ENCODE results near the gene WDR91.
"Not testable (repeated sequence)": the region's sequence is repeated elsewhere in the genome, so short reads cannot be mapped to it uniquely, and the experiment has no call there.

WDR91 gene

GRCh38 chr7:135234095-135234494, 22.8 kb upstream of the WDR91 start:
- in situ Hi-C loops (cut with HindIII; ENCODE audit: low sequenced_read_pairs) = not testable (repeated sequence)

- in situ Hi-C loops (cut with HindIII; ENCODE audit: low sequenced_read_pairs) = no loop called here
Measured at GRCh38 chr7:135233570-135233969, 22.2 kb upstream of the WDR91 start, which contains the start of gene STRA8. STRA8 (plus strand) TSS chr7:135233838; CDS start chr7:135240525, 6,687 bp downstream.

- in situ Hi-C loops (cut with HindIII; ENCODE audit: low sequenced_read_pairs) = no loop called here
Measured at GRCh38 chr7:135232720-135233119, 21.4 kb upstream of the WDR91 start.

GRCh38 chr7:135232087-135232486, 20.8 kb upstream of the WDR91 start:
- in situ Hi-C loops (cut with HindIII; ENCODE audit: low sequenced_read_pairs) = no loop called here

- in situ Hi-C loops (cut with HindIII; ENCODE audit: low sequenced_read_pairs) = no loop called here
Measured at GRCh38 chr7:135231686-135232085, 20.4 kb upstream of the WDR91 start.

- in situ Hi-C loops (cut with HindIII; ENCODE audit: low sequenced_read_pairs) = no loop called here
Measured at GRCh38 chr7:135224027-135224426, 12.7 kb upstream of the WDR91 start.

- in situ Hi-C loops (cut with HindIII; ENCODE audit: low sequenced_read_pairs) = no loop called here
Measured at GRCh38 chr7:135217645-135218509, 6.6 kb upstream of the WDR91 start.

- in situ Hi-C loops (cut with HindIII; ENCODE audit: low sequenced_read_pairs) = no loop called here
Measured at GRCh38 chr7:135215698-135216097, 4.4 kb upstream of the WDR91 start.

- in situ Hi-C loops (cut with HindIII; ENCODE audit: low sequenced_read_pairs) = no loop called here
Measured at GRCh38 chr7:135215180-135215579, 3.9 kb upstream of the WDR91 start.

GRCh38 chr7:135213831-135214230, 2.5 kb upstream of the WDR91 start:
- in situ Hi-C loops (cut with HindIII; ENCODE audit: low sequenced_read_pairs) = no loop called here

GRCh38 chr7:135211946-135212685, 790 bp upstream of the WDR91 start:
- in situ Hi-C loops (cut with HindIII; ENCODE audit: low sequenced_read_pairs) = not testable (repeated sequence)

GRCh38 chr7:135210888-135211178, 493 bp downstream of the WDR91 start:
- in situ Hi-C loops (cut with HindIII; ENCODE audit: low sequenced_read_pairs) = no loop called here

GRCh38 chr7:135209225-135209834, 2.0 kb downstream of the WDR91 start:
- in situ Hi-C loops (cut with HindIII; ENCODE audit: low sequenced_read_pairs) = no loop called here

- in situ Hi-C loops (cut with HindIII; ENCODE audit: low sequenced_read_pairs) = no loop called here
Measured at GRCh38 chr7:135208102-135208793, 3.1 kb downstream of the WDR91 start.

- in situ Hi-C loops (cut with HindIII; ENCODE audit: low sequenced_read_pairs) = no loop called here
Measured at GRCh38 chr7:135207406-135208101, 3.8 kb downstream of the WDR91 start.

- in situ Hi-C loops (cut with HindIII; ENCODE audit: low sequenced_read_pairs) = no loop called here
Measured at GRCh38 chr7:135206941-135207391, 4.4 kb downstream of the WDR91 start.

GRCh38 chr7:135205850-135206249, 5.5 kb downstream of the WDR91 start:
- in situ Hi-C loops (cut with HindIII; ENCODE audit: low sequenced_read_pairs) = no loop called here

GRCh38 chr7:135204876-135205275, 6.5 kb downstream of the WDR91 start:
- in situ Hi-C loops (cut with HindIII; ENCODE audit: low sequenced_read_pairs) = no loop called here

GRCh38 chr7:135204341-135204749, 7.0 kb downstream of the WDR91 start:
- in situ Hi-C loops (cut with HindIII; ENCODE audit: low sequenced_read_pairs) = no loop called here

- in situ Hi-C loops (cut with HindIII; ENCODE audit: low sequenced_read_pairs) = no loop called here
Measured at GRCh38 chr7:135201350-135201749, 10.0 kb downstream of the WDR91 start.

Measured in DLD1 (cell line).